Endothelial cell of hepatic sinusoid (primary cell): ENCODE measurements around the gene UBAC1.
"Not testable (repeated sequence)": the region's sequence is repeated elsewhere in the genome, so short reads cannot be mapped to it uniquely, and the experiment has no call there.

Source experiments
- in situ Hi-C: cut with HindIII; loops from 2 replicates; pipeline ENCODE4 v1.10.0; 2017; ENCODE audit warnings: low sequenced_read_pairs

UBAC1 gene

DNA sequence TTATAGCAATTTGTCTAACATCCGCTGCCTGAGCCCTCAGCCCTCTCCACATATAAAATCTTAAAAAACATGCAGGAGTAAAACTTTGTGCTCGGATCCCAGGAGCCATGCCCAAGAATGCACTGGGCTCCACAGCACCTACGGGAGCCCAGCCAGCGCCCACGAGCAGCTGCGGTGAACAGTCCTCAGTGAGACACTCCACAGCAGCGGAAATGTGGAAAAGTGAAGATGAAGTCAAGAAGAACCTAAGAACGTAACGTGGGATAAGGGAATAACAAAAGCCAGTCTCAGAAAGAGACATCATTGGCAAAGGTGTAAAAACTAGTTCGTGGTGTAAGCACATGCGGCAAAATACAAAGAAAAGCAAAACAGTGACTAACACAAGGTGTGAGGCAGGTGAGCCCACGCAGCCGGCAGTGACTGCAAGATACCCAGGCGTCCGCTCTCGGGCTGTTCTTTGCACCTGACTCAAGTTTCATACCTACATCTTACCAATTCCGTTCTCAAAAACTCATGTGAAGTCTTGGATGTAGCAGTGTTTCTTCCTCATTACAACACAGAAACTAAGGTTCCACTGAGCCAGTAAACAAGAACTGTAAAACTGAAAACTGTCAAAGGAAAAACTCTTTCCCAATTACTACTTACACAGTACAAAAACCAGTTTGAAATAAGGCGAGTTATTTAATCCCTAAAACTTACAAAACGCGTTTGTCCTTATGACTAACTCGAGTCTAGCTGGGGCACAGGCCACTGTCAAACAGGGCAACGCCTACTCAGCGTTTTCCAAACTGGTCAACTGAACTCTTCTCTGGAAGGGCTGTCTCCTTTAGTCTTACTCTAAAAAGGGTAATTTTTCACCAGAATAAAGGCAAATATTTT lies 55.6 kb downstream of the UBAC1 start:
- in situ Hi-C loops = no loop called here

DNA sequence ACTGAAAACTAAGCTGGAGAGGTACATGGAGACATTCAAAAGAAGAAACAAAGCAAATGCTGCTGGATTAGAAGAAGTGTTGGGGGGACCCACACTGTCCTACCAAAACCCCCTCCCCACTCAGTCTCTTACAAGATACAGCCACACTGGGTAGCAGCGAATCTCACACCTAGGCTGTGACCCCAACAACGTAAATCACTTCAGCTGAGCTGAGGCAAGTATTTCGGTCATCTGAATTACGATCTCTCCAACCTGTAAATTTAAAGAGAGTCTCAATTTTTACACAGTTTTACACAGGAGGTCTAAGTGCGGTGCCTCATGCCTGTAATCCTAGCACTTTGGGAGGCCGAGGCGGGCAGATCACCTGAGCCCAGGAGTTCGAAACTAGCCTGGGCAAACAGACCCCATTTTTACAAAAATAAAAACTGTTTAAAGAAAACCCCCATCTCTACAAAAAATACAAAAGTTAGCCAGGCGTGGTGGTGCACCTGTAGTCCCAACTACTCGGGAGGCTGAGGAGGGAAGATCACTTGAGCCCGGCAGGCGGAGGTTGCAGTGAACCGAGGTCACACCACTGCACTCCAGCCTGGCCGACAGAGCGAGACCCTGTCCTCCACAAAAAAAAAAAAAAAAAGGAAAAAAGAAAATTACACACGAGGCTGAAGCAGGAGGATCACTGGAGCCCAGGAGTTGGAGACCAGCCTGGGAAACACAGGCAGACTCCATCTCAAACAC lies 57.2 kb downstream of the UBAC1 start:
- in situ Hi-C loops = no loop called here

DNA sequence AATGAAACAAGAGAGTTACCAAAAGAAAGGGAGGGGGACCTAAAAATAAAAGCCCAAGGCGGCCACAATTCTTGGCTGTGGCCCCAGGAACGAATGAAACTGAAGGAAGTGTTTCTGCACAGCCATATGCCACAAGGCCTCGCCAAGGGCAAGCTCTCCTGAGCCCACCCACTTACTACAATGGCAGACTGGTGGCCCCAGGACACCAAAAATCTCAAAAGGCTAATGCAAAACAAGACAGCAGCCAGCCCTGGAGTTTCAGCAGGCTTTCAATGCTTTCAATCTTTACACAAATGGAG lies 57.9 kb downstream of the UBAC1 start:
- in situ Hi-C loops = no loop called here

DNA sequence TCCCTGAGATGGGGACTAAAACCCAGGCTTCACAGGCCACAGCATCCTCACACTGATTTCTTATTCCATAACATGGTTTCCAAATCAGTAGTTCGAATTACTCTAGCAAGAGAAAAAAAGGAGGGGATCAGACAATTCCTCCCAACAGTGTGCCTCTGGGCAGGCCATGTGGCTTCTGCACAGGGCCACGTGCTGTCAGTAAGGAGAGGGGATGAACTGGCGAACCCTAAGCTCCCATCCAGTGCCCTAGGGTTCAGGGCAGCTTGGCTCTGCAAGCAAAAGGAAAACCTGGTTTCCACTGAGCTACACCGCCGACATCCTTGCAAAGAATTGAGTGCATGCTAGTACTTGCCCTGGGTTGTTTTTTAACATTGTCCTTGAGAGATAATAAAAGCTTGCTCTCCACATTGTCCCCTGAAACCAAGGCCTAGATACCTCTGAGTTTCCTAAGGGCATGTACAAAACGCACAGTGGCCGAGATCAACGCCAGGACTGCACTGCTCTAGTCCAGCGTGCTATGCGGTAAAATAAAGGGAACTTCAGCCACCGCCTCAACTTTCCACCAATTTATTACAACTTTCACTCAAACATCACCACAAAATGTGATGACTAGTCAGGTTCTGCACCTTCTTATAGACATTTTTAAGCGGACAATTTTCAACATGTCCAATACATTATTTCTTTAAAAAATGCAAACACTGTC lies 58.4 kb downstream of the UBAC1 start:
- in situ Hi-C loops = no loop called here

DNA sequence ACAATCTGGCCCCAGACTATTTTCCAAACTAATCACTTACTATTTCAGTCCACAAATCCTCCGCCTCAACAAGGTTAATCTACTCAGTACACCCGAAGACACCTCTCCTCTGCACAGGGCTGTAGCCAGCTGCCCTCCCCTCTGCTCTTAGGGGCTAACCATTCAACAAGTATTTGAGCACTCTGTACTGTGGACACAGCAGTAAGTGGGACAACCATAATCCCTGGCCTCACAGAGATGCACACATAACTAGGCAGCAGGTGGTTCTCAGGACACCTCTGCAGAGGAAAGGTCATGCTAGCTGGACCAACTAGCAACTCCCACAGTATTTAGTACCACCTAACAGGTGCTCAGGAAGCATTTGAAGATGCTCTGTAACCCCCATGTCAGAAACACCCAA lies 59.3 kb downstream of the UBAC1 start:
- in situ Hi-C loops = no loop called here

DNA sequence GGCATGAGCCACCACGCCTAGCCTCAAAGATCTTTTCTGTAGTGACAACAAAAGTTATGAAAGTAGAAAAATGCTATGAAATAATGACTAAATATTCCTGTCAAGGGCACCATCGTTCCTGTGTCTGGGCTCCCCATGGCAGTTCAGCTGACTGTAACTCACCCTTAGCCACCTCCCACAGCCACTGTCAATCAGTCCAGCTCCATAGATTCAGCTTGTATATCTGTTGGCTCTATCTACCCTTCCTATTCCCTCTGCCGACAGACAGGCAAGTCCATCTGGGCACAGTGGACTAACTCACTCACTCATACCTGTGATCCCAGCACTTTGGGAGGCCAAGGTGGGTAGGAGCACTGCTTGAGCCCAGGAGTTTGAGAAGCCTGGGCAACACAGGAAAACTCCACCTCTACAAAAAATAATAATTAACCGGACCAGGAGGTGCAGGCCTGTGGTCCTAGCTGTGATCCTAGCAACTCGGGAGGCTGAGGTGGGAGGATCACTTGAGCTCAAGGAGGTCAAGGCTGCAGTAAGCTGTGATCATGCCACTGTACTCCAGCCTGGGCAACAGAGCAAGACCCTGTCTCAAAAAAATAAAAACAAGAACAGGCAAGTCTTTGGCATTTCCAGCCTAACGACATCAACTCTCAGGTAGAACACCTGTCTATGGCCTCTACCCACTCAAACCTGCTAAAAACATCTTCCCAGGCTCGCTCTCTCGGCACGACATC lies 60.0 kb downstream of the UBAC1 start:
- in situ Hi-C loops = no loop called here

DNA sequence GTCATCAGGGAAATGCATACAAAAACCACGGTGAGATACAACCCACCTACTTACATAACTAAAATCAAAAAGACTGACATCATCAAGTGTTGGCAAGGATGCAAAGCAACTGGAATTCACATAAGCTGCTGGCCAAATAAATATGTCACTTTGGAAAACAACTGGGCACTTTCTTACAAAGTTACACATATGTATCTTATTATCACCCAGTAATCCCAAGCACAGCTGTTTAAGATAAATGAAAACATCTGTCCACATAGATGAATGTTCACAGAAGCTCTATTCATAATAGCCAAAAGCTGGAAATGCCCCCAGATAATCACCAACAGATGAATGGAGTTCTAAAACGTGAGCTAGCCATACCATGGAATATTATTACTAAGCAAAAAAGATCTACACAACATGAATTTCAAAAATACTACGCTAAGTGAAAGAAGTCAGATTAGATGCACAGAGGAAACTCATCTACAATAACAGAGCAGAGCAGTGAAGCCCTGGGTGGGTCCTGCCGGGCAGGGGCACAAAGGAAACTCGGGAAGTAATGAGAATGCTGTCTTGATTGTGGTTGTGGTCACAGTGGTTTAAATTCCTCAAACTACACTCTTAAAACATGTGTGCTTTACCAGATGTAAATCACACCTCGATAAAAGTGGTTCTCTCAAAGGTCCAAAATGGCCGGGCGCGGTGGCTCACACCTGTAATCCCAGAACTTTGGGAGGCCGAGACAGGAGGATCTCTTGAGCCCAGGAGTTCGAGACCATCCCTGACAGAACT lies 62.4 kb downstream of the UBAC1 start:
- in situ Hi-C loops = no loop called here

DNA sequence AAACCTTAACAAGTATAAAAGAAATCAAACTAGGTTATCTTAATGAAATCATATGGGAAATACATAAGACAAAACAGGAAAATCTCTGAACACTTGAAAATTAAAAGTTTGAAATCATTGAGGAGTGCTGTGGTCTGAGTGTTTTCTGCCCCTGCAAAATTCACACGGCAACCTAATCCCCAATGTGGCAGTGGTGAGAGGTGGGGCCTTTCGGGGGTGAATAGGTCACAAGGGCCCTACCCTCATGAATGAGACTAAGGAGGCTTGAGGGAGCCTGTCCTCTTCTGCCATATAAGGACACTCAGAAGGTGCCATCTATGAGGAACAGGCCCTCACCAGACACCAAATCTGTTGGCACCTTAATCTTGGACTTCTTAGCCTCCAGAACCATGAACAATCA lies 64.5 kb downstream of the UBAC1 start:
- in situ Hi-C loops = no loop called here

DNA sequence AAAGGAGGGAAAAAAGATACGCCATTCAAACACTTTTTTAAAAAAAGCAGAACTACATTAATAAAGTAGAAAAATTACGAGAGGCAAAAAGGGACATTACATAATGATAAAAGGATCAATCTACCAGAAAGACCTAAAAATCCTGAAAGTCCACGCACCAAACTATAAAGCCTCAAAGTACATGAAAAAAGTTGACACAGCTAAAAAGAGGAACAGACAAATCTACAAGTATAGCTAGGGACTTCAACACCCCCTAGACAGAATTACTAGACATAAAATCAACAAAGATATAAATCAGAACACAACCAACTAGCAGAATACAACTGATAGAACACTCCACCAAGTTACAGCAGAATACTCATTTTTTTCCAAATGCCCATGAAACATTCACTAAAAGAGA lies 65.0 kb downstream of the UBAC1 start:
- in situ Hi-C loops = no loop called here

DNA sequence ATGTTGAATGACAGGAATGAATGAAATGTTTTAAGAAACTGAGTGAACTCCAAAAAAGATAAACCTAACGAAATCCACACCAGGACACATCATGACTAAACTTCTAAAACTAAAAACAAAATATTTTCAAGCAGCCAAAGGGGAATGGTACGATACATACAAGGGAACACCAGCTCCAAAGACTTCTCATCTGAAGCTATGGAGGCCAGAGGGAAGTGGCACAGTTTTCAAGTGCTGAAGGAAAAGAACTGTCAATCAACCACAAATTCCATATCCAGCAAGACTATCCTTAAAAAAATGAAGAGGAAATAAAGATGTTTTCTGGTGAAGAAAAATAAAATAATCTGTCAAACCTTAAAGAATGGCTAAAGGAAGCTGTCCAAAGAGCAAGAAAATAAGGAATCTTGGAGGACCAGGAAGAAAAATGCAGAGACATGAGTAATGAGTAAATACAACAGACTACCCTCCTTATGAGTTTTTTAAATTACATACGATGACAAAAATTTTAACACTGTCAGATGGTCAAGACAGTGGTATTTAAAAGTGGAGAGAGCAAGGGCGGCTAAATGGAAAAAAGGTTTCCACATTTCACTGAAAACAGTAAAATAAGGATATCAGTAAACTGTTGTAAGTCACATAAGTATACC lies 65.8 kb downstream of the UBAC1 start:
- in situ Hi-C loops = no loop called here

DNA sequence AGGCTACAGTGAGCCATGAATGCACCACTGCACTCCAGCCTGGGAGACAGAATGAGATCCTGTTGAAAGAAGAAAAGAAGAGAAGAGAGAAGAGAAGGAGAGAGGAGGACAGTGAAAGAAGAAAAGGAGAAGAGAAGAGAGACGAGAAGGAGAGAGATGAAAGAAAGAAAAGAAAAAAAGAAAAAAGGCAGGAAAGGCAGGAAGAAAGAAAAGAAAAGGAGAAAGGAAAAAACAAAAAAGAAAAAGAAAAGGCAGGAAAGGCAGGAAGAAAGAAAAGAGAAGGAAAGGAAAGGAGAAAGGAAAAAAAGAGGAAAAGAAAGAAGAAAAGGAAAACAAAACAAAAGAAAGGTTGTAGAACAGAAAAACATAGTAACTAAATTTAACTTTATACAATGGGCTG lies 68.1 kb downstream of the UBAC1 start:
- in situ Hi-C loops = no loop called here

DNA sequence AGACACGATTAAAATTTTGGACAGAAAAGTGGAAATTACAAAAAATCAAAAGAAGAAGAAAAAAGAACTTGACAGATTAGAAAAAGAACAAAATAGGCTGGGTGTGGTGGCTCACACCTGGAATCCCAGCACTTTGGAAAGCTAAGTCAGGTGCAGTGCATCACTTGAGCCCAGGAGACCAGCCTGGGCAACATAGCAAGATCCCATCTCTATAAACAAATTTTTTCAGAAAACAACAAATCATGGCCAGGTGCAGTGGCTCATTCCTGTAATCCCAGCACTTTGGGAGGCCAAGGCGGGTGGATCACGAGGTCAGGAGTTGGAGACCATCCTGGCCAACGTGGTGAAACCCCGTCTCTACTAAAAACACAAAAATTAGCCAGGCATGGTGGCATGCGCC lies 68.8 kb downstream of the UBAC1 start:
- in situ Hi-C loops = not testable (repeated sequence)

DNA sequence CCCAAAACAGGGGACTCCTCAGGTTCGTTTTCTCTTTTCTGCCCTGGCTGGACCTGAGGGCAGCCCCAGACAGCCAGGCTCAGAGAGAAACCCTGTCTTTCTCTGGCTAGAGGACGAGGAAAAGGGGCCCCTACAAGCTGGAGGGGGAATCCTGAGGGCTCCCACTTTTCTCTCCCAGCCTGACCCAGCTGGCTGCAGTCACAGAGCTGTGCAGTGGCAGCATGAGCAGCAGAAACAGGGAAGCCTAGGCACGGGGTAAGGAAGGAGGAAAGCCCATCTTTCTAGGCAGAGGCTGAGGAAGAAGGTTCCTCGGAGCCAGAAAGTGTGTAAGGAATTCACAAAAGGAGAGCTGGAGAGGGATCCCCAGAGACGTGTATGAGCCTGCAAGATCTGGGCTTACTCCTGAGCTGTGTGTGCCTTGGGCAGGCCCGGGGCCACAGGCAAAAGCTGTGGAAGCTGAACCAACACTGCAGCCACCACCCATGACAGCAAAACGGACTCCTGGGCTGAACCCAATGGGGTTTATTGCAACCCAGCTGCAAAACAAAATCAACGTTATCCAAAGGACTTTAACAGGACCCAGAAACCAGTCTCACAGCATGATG lies 70.0 kb downstream of the UBAC1 start:
- in situ Hi-C loops = no loop called here

DNA sequence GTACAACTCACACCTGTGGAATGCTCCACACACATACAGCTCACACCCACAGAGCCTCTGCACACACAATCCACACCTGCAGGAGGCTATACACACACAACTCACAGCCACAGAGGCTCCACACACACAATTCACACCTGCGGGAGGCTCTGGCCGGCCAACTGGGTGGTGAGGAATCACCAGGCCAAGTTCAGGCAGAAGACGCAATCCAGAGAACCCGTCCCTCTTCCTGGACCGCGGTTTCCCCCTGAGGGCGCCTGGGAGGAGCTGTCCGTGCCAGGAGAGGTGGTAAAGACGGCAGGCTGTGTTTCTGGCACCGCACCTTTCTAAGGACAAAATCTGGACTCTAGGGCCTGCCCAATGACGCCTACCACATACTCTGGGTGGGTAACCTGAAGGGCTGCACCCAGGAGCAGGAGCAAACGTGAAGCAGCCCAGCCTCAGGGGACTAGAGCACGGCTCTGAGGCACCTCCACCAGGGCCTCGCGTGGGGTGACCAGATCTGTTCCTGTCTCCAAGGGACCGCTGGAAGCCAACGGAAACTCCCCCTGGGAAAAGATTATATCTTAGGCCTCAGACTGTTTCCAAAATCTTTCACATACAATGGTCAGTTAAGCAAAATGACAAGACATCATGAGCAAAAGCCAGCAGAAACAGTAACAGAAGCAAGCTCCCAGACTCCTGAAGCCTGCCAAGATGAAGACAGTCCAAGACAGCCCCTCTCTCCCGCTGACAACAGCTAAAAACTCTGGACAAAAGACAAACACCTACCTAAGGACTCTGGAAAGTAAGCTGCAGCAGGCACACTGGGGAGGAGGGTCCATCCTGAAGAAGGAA lies 70.8 kb downstream of the UBAC1 start:
- in situ Hi-C loops = no loop called here

DNA sequence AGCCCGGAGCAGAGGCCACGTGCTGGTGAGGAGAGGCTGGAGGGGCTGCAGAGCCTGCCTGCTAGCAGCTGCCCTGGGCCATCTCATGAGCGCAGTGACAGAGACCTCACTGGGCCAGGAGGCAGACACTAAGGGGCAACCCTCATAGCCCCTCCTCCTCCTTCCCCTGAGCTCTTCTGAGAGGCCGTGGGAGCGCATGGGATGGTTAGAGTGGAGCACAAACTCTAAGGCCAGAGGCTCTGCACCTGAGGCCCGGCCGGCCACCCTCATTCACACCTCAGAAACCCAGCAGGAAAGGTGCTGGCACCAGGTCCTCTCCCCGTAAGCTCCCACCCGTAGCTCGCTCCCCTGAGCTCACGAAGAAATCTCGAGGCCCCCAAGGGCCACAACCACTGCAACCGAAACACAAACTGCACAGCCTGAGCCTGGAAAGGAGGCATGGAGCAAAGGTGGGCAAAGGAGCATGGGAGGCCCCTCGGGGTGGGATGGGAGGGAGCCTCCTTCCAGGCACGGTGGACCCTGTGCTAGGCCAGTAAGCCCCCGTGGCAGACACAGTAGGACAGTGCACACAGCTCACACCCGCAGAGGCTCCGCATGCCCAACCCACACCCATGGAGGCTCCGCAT lies 71.5 kb downstream of the UBAC1 start:
- in situ Hi-C loops = loop anchor here (10.0 kb wide), 1 partner anchor 225 kb away; the partner anchor contains the start of gene TMEM250

DNA sequence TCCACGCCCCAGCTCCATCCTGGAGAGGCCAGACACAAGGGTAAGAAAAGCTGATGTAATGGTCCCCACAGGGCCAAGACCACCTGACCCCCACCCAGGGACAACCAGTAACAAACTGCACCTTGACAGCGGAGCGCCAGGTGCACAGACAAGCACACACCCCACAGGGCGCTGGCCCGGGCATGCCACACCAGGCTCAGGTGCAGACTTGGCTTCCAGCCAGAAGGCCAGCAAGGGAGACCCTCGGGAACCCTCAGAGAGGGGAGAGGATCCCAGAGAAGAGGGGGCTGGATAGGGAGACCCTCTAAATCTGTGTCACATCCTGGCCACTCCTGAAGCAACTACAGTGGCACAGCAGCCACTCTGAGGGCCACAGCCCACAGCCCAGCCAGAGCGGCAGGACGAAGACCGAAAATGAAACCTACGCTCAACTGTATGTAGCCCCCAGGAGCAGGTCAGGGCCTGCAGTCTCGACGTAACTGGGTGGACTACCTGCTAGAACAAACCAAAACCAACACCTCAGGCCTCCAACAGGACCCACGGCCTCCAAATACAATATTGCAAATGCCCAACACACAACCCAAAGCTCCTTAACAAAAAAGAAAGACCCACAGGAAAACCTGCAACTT lies 72.3 kb downstream of the UBAC1 start:
- in situ Hi-C loops = loop anchor here (10.0 kb wide), 1 partner anchor 226 kb away; the partner anchor contains the start of gene TMEM250

DNA sequence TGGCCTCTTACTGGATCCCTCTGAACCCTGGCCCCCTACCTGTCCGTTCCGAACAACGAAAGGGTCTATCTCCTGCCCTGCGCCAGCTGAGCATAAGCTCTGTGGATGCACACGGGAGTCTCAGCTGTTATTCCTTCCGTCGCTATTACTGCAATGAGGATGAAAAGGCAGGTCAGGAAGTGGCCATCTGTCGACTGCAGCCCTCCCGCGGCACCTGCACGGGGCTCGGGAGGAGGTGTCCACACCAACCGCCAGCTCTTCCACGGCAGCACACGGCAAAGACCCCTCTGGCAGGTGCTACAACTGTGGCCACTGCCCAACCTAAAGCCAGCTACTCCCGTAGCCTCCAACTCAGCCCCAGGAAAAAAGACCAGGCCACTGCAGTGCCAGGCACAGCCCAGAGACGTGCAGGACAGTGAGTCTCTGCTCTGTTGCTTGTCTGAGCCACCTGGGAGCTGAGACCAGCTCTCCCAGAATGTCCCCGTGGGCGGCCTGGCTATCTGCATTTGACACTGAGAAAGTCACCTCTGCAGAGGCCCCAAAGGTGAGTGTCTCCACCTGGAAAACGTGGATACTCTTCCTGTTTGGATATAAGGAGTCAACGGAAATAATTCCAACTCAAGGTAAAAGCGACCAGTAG lies 72.9 kb downstream of the UBAC1 start:
- in situ Hi-C loops = loop anchor here (10.0 kb wide), 1 partner anchor 227 kb away; the partner anchor contains the start of gene TMEM250
